DND-41 (cell line): ENCODE measurements around the gene EVA1C.
"Not testable (repeated sequence)": the region's sequence is repeated elsewhere in the genome, so short reads cannot be mapped to it uniquely, and the experiment has no call there.

ENCODE experiments used
- ATAC-seq: fragments of 200-7000 bp; cut with Tn5 transposase; 3 replicates; pipeline ENCODE4 v1.9.1; 2021; ENCODE audit warnings: low read depth; ENCODE audit not compliant: insufficient read depth
- DNase-seq: peaks from one replicate; pipeline ENCODE4 v3.0.0-alpha.2; 2020
- H2AFZ ChIP-seq: 2 replicates; pipeline ENCODE4 v1.6.0; 2012; ENCODE audit warnings: low read depth, low read length
- H3K27ac ChIP-seq: 2 replicates; pipeline ENCODE4 v1.5.1; 2012; ENCODE audit warnings: low read length, inconsistent platforms
- H3K27me3 ChIP-seq: fragments of 200-600 bp; sonication (generic); 2 replicates; pipeline ENCODE4 v1.6.0; 2012; ENCODE audit warnings: low read length, mild to moderate bottlenecking, inconsistent platforms; ENCODE audit not compliant: insufficient read depth, poor library complexity
- H3K36me3 ChIP-seq: 2 replicates; pipeline ENCODE4 v1.5.1; 2012; ENCODE audit warnings: low read length, inconsistent platforms; ENCODE audit not compliant: insufficient read depth
- H3K4me1 ChIP-seq: 2 replicates; pipeline ENCODE4 v1.5.1; 2012; ENCODE audit warnings: mild to moderate bottlenecking, low read length; ENCODE audit not compliant: insufficient read depth
- H3K4me2 ChIP-seq: 2 replicates; pipeline ENCODE4 v1.6.0; 2012; ENCODE audit warnings: mild to moderate bottlenecking, moderate library complexity, low read length, inconsistent platforms; ENCODE audit not compliant: insufficient read depth
- H3K4me3 ChIP-seq, 2 experiments: fragments of 200-600 bp in 1 of 2; shearing (Covaris generic) in 1 of 2; 2 replicates each; pipeline ENCODE4 v1.5.1; 2012 to 2016; ENCODE audit warnings: inconsistent platforms in 2 of 2, low read length in 2 of 2, mild to moderate bottlenecking in 2 of 2, low read depth in 1 of 2, moderate library complexity in 1 of 2
- H3K79me2 ChIP-seq: 2 replicates; pipeline ENCODE4 v1.6.0; 2012; ENCODE audit warnings: low read length, inconsistent platforms; ENCODE audit not compliant: insufficient read depth
- H3K9ac ChIP-seq: 2 replicates; pipeline ENCODE4 v1.6.0; 2012; ENCODE audit warnings: low read depth, mild to moderate bottlenecking, inconsistent platforms, low read length, moderate library complexity
- H3K9me3 ChIP-seq: 2 replicates; pipeline ENCODE4 v1.5.1; 2012; ENCODE audit warnings: low read length, moderate library complexity, mild to moderate bottlenecking, inconsistent platforms; ENCODE audit not compliant: insufficient read depth, severe bottlenecking
- H4K20me1 ChIP-seq: 2 replicates; pipeline ENCODE4 v1.6.0; 2012; ENCODE audit warnings: low read length; ENCODE audit not compliant: insufficient read depth
- EZH2 ChIP-seq: IDR thresholded peaks from 3 replicates; pipeline ENCODE4 v1.6.1; 2012; ENCODE audit warnings: borderline replicate concordance, low read depth, mild to moderate bottlenecking, moderate library complexity, low read length, inconsistent platforms; ENCODE audit not compliant: severe bottlenecking
- TF ChIP-seq, protein P1 (sequence below): IDR thresholded peaks from 2 replicates; pipeline ENCODE4 v1.5.1; 2012; ENCODE audit warnings: borderline replicate concordance, low read length, moderate library complexity, mild to moderate bottlenecking; ENCODE audit not compliant: poor library complexity, severe bottlenecking; ENCODE audit errors: extremely low read depth

EVA1C gene

DNA sequence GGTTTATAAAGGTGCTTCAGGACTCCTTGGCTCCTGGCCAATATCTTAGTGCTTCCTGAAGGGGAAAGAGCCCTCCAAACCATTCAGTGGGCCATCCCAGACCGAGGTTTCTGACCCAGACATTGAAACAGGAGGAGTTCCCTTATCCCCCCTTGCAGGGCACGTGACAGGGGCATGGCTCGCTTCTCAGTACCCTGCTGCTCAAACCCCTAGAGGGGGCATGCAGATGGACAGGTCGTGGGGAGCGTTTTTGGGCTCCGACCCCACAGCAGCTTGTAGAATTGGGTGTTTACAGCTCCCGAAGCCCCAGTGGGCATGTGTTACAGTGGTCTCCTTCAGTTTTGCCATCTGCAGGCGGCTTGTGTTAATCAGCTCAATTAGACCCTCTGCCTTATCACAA lies 39.7 kb downstream of the EVA1C start:
- H3K4me3 ChIP-seq, H3K27ac ChIP-seq, H3K79me2 ChIP-seq, H3K4me1 ChIP-seq, H3K4me2 ChIP-seq, H3K36me3 ChIP-seq, H3K9ac ChIP-seq, H2AFZ ChIP-seq, H4K20me1 ChIP-seq, DNase-seq, H3K9me3 ChIP-seq, H3K27me3 ChIP-seq, ATAC-seq: not testable (repeated sequence)

GRCh38 chr21:32452641-32453040 lies 40.1 kb downstream of the EVA1C start:
- TF ChIP-seq, protein P1, sequence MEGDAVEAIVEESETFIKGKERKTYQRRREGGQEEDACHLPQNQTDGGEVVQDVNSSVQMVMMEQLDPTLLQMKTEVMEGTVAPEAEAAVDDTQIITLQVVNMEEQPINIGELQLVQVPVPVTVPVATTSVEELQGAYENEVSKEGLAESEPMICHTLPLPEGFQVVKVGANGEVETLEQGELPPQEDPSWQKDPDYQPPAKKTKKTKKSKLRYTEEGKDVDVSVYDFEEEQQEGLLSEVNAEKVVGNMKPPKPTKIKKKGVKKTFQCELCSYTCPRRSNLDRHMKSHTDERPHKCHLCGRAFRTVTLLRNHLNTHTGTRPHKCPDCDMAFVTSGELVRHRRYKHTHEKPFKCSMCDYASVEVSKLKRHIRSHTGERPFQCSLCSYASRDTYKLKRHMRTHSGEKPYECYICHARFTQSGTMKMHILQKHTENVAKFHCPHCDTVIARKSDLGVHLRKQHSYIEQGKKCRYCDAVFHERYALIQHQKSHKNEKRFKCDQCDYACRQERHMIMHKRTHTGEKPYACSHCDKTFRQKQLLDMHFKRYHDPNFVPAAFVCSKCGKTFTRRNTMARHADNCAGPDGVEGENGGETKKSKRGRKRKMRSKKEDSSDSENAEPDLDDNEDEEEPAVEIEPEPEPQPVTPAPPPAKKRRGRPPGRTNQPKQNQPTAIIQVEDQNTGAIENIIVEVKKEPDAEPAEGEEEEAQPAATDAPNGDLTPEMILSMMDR, result no peak
- no peak for TF ChIP-seq EZH2
- H3K4me3 ChIP-seq, result no peak overlapping the region
- no peaks in the 10 kb centered on the region for H3K4me1 ChIP-seq
- no peak overlapping the region for H3K27ac ChIP-seq
- H3K36me3 ChIP-seq, result no peaks in the 10 kb centered on the region
- no peaks in the 10 kb centered on the region for H4K20me1 ChIP-seq
- peaks cover 7% of the 10 kb centered on the region for H3K27me3 ChIP-seq
- no peak overlapping the region for H3K9ac ChIP-seq
- no peak for ATAC-seq
- no peaks in the 10 kb centered on the region for H3K79me2 ChIP-seq
- no peak overlapping the region for H3K4me2 ChIP-seq
- H2AFZ ChIP-seq, result no peak overlapping the region
- DNase-seq, result no peak
- no peaks in the 10 kb centered on the region for H3K9me3 ChIP-seq

DNA sequence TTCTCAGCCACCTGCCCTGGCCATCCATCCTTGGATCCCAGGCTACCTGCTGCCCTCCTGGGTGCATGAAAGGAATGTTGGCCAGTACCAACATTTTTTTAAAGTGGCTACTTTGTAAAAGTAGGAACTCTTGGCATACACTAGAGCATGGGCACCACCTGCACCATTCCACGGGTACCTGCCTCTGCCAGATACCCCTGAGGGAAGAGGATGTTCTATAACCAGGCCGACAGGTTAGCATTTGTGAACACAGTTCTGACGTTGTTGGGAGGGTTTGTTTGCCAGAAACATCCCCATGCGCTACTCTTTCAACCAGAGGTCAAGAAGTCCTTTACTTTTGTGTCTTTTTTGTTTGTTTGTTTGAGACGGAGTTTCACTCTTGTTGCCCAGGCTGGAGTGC lies 43.0 kb downstream of the EVA1C start:
- H3K79me2 ChIP-seq, result no peaks in the 10 kb centered on the region
- H3K4me3 ChIP-seq, result no peak overlapping the region
- no peak overlapping the region for H2AFZ ChIP-seq
- no peaks in the 10 kb centered on the region for H3K36me3 ChIP-seq
- DNase-seq (no peak), ATAC-seq (no peak)
- no peak overlapping the region for H3K4me2 ChIP-seq
- H4K20me1 ChIP-seq, result no peaks in the 10 kb centered on the region
- H3K27me3 ChIP-seq, result peaks cover 12% of the 10 kb centered on the region
- H3K9me3 ChIP-seq, result no peaks in the 10 kb centered on the region
- H3K4me1 ChIP-seq, result no peaks in the 10 kb centered on the region
- TF ChIP-seq EZH2, result no peak
- TF ChIP-seq, protein P1, result no peak
- H3K9ac ChIP-seq, result no peak overlapping the region
- no peak overlapping the region for H3K27ac ChIP-seq

- no peaks in the 10 kb centered on the region for H3K36me3 ChIP-seq
- H3K4me1 ChIP-seq, result no peaks in the 10 kb centered on the region
- no peak for DNase-seq
- H3K9me3 ChIP-seq, result no peaks in the 10 kb centered on the region
- TF ChIP-seq EZH2, result no peak
- TF ChIP-seq, protein P1, result no peak
- no peaks in the 10 kb centered on the region for H4K20me1 ChIP-seq
- peaks cover 12% of the 10 kb centered on the region for H3K27me3 ChIP-seq
- H3K9ac ChIP-seq, result no peak overlapping the region
- ATAC-seq, result no peak
- no peak overlapping the region for H3K4me3 ChIP-seq
- no peaks in the 10 kb centered on the region for H3K79me2 ChIP-seq
- no peak overlapping the region for H3K27ac ChIP-seq
- H2AFZ ChIP-seq, result no peak overlapping the region
- no peak overlapping the region for H3K4me2 ChIP-seq
These were observed 44.0 kb downstream of the EVA1C start for GRCh38 chr21:32456497-32456918.
